GM12875 (cell line): Measurements from ENCODE around the gene UNC93B1.

ENCODE experiments used
- H3K4me3 ChIP-seq: one replicate; pipeline ENCODE4 v1.5.1; 2011; ENCODE audit warnings: low read depth, low read length, control low read depth
- CTCF ChIP-seq: IDR thresholded peaks from 2 replicates; pipeline ENCODE4 v1.5.1; 2011; ENCODE audit warnings: low read depth, mild to moderate bottlenecking, control low read depth, inconsistent platforms, low read length, moderate library complexity, borderline replicate concordance; ENCODE audit not compliant: insufficient read depth

Gene UNC93B1

GRCh38 chr11:68039526-68040086 is 35.7 kb upstream of the UNC93B1 start:
- peak overlapping the region; percentile 92 for H3K4me3 ChIP-seq
- TF ChIP-seq CTCF = no peak

GRCh38 chr11:68038718-68039525 is 35.0 kb upstream of the UNC93B1 start, which contains the start of gene TCIRG1:
TSS of gene TCIRG1 (plus strand) at chr11:68039025. CDS start at chr11:68041272, 2,247 bp downstream.
- H3K4me3 ChIP-seq = peak within 1 kb of the TSS; percentile 92
- TF ChIP-seq CTCF = no peak

GRCh38 chr11:68038226-68038717 is 34.4 kb upstream of the UNC93B1 start:
- TF ChIP-seq CTCF = no peak
- peak overlapping the region; percentile 92 for H3K4me3 ChIP-seq

GRCh38 chr11:68037411-68038225 is 33.7 kb upstream of the UNC93B1 start:
- H3K4me3 ChIP-seq = no peak overlapping the region
- TF ChIP-seq CTCF = no peak

GRCh38 chr11:68036717-68037239 is 32.9 kb upstream of the UNC93B1 start:
- no peak for TF ChIP-seq CTCF
- H3K4me3 ChIP-seq = no peak overlapping the region

GRCh38 chr11:68036141-68036716 is 32.3 kb upstream of the UNC93B1 start:
- no peak for TF ChIP-seq CTCF
- no peak overlapping the region for H3K4me3 ChIP-seq
